ENCODE results near the gene RHOJ.

RHOJ gene

DNA sequence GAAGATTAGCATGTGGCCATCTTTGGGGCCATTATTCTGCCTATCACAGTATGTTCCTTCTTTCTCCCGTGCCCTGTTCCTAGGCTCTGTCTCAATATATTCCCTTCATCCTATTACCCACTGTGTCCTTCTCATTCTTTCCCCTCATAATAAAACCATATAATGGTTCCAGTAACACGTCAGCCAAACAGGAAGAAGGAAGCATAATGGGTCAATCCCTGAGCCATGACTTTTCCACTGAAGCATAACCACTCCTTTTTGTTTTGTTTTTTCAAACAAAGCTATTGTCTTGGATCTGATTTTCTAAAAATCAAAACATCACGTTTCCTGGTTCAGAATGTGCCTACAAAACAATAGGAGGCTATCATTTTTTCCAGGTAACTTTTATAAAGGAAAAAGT is 21.3 kb upstream of the RHOJ start:
- Histone ChIP-seq H3K9me3 (ENCODE audit: control insufficient read depth, insufficient read depth, low read length) (no peaks in the 10 kb centered on the region), H3K4me1 (ENCODE audit: control insufficient read depth, insufficient read depth, low read length) (no peaks in the 10 kb centered on the region), H3K27me3 (ENCODE audit: control insufficient read depth, insufficient read depth, low read length) (no peaks in the 10 kb centered on the region), H3K4me3 (ENCODE audit: low read depth, low read length) (no peak overlapping the region), H3K36me3 (ENCODE audit: control insufficient read depth, insufficient read depth, low read length) (no peaks in the 10 kb centered on the region), H3K9ac (ENCODE audit: low read depth, low read length) (no peak overlapping the region)

DNA sequence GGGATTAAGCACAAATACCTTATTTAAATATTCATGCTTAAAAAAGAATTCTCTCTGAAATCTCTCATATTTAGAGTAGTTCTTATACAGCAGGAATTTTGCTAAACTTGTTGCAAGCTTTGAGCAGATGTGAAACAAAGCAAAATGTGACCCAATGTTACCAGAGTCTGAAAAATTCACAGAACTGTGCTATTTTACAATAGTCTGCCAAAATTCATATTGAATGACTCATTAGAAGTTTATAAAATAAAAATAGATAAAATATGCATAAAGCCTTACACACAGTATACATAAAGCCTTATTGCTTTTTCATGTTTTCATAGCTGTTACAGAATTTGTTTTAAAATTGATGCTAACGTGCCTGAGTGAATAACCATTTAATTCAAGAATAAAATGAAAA is 17.8 kb upstream of the RHOJ start:
- H3K9me3 ChIP-seq (ENCODE audit: control insufficient read depth, insufficient read depth, low read length) = no peaks in the 10 kb centered on the region
- H3K27me3 ChIP-seq (ENCODE audit: control insufficient read depth, insufficient read depth, low read length) = no peaks in the 10 kb centered on the region
- H3K36me3 ChIP-seq (ENCODE audit: control insufficient read depth, insufficient read depth, low read length) = no peaks in the 10 kb centered on the region
- no peak overlapping the region for H3K4me3 ChIP-seq (ENCODE audit: low read depth, low read length)
- no peak overlapping the region for H3K9ac ChIP-seq (ENCODE audit: low read depth, low read length)
- H3K4me1 ChIP-seq (ENCODE audit: control insufficient read depth, insufficient read depth, low read length) = no peaks in the 10 kb centered on the region

DNA sequence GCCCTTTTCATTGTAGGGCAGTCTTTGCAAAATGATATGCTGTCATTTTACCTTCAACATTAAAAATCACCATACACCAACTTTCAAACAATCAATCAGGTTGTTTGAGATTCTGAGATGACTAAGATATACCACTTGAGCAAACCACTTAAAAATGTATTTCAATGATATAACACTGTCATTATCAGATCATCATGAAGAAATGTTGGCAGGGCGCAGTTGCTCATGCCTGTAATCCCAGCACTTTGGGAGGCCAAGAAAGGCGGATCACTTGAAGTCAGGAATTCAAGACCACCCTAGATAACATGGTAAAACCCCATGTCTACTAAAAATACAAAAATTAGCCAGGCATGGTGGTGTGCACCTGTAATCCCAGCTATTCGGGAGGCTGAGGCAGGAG is 13.0 kb upstream of the RHOJ start:
- Histone ChIP-seq H3K4me3 (ENCODE audit: low read depth, low read length) (no peak overlapping the region), H3K9ac (ENCODE audit: low read depth, low read length) (no peak overlapping the region), H3K36me3 (ENCODE audit: control insufficient read depth, insufficient read depth, low read length) (no peaks in the 10 kb centered on the region), H3K27me3 (ENCODE audit: control insufficient read depth, insufficient read depth, low read length) (no peaks in the 10 kb centered on the region), H3K9me3 (ENCODE audit: control insufficient read depth, insufficient read depth, low read length) (no peaks in the 10 kb centered on the region), H3K4me1 (ENCODE audit: control insufficient read depth, insufficient read depth, low read length) (no peaks in the 10 kb centered on the region)

DNA sequence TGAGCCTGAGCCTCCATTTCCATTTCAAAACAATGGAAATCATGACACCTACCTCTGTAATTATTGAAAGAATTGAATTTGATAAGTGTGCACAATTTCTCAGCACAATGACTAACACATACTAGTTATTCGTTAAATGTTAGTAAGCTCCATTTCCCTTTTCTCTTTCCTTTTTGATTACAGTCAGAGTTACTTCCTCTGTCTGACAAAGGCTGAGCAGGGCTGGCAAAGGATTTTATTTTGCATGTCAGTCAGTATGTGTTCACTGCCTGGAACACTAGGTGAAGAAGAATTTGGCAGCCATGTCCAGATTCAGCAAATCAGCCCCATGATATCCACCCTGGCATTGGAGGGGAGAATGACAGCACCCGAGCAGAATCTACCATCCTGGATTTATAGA is 12.2 kb upstream of the RHOJ start:
- no peaks in the 10 kb centered on the region for H3K4me1 ChIP-seq (ENCODE audit: control insufficient read depth, insufficient read depth, low read length)

DNA sequence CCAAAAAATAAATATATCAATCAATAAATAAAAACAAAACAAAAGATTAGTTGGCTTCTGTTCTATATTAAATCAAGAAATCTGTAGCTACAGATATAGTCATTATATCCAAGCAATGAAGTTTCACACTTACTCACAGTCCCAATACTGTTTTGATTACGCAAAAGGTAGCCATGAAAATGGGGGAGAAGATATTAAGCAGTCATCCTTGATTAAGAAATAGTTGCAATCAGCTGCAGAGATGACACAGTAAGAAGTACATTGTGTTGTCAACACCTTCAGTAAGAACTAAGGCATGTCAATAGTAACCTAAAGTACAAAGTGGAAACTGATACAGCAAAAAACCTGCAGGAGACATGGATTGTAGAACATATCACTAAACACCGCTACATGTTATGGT is 11.0 kb upstream of the RHOJ start:
- no peak overlapping the region for H3K9ac ChIP-seq (ENCODE audit: low read depth, low read length)
- no peaks in the 10 kb centered on the region for H3K27me3 ChIP-seq (ENCODE audit: control insufficient read depth, insufficient read depth, low read length)
- H3K36me3 ChIP-seq (ENCODE audit: control insufficient read depth, insufficient read depth, low read length) = no peaks in the 10 kb centered on the region
- no peaks in the 10 kb centered on the region for H3K4me1 ChIP-seq (ENCODE audit: control insufficient read depth, insufficient read depth, low read length)
- H3K4me3 ChIP-seq (ENCODE audit: low read depth, low read length) = no peak overlapping the region
- H3K9me3 ChIP-seq (ENCODE audit: control insufficient read depth, insufficient read depth, low read length) = no peaks in the 10 kb centered on the region

More for the DNA sequence above, 12.2 kb upstream of the RHOJ start:
- no peaks in the 10 kb centered on the region for H3K27me3 ChIP-seq (ENCODE audit: control insufficient read depth, insufficient read depth, low read length)
- no peaks in the 10 kb centered on the region for H3K9me3 ChIP-seq (ENCODE audit: control insufficient read depth, insufficient read depth, low read length)
- no peaks in the 10 kb centered on the region for H3K36me3 ChIP-seq (ENCODE audit: control insufficient read depth, insufficient read depth, low read length)
- H3K4me3 ChIP-seq (ENCODE audit: low read depth, low read length) = no peak overlapping the region
- no peak overlapping the region for H3K9ac ChIP-seq (ENCODE audit: low read depth, low read length)

DNA sequence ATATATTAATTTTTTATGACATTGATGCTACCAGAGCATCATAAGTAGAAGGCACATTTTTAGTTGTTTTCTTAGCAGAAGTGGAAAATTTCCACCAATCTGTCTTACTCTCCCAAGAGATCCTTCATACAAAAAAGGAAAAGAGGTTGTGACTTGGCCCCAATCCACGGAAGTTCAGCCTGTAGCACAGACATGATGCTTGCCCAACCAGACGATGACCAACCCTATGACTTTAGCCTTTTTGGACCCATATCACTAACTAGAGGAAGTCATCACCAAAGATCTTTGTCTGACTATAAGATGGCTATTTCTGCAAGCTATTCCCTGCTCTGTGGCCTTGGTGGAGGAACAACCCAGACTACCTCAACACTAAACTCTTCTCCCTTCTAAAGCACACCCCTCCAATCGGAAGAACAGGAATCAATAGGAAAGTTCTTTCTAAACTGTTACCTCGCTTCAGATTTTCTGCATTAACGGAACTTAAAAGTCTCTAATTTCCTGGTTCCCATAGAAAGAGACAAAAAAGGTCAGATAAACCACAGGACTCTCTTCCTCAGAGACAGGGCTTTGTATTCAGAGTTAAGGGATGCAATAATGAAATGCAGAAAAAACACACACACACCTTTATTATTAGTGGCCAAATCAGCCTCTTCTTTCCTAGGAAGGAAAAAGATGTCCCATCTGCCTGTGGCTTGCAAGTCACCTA is 4.1 kb upstream of the RHOJ start:
- no peaks in the 10 kb centered on the region for H3K36me3 ChIP-seq (ENCODE audit: control insufficient read depth, insufficient read depth, low read length)
- peaks cover 6% of the 10 kb centered on the region for H3K4me1 ChIP-seq (ENCODE audit: control insufficient read depth, insufficient read depth, low read length)
- no peak overlapping the region for H3K9ac ChIP-seq (ENCODE audit: low read depth, low read length)
- no peaks in the 10 kb centered on the region for H3K9me3 ChIP-seq (ENCODE audit: control insufficient read depth, insufficient read depth, low read length)
- no peaks in the 10 kb centered on the region for H3K27me3 ChIP-seq (ENCODE audit: control insufficient read depth, insufficient read depth, low read length)
- H3K4me3 ChIP-seq (ENCODE audit: low read depth, low read length) = no peak overlapping the region

DNA sequence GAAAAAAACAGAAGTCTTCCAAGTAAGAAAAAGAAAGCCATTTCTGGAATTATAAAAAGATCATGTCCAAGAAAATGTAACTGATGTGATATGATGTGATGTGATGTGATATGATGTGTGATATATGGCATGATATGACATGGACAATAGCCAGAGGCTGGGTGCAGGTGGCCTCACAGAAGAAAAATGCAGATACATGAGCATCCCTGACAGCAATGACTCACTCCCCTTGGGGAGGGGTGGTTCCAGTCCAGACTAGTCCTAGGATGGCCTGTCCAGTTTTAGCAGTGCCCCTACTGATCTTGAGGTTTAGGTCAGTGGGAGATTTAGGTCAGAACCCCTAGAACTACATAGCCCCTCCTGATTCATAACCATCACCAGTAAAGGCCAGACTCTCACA is 3.5 kb upstream of the RHOJ start:
- H3K27me3 ChIP-seq (ENCODE audit: control insufficient read depth, insufficient read depth, low read length) = no peaks in the 10 kb centered on the region
- H3K9ac ChIP-seq (ENCODE audit: low read depth, low read length) = no peak overlapping the region
- peaks cover 6% of the 10 kb centered on the region for H3K4me1 ChIP-seq (ENCODE audit: control insufficient read depth, insufficient read depth, low read length)
- H3K9me3 ChIP-seq (ENCODE audit: control insufficient read depth, insufficient read depth, low read length) = no peaks in the 10 kb centered on the region
- no peaks in the 10 kb centered on the region for H3K36me3 ChIP-seq (ENCODE audit: control insufficient read depth, insufficient read depth, low read length)
- H3K4me3 ChIP-seq (ENCODE audit: low read depth, low read length) = no peak overlapping the region

DNA sequence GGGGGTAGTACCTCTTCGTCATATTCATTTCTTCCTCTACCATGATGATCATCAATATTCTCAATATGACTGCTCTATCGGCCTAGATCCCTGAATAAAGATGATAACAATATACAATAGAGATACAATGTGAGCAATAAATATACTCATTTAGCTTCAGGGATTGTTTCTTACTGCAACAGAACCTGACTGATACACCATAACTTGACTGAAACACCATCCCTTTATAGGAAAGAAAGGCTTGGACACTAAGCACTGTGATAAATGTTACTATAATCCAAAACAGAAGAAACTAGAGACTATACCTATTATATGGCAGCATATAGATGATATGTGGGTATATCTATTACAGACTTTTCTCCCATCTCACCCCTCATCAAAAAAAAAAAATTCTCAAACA is 1.2 kb upstream of the RHOJ start:
- H3K4me1 ChIP-seq (ENCODE audit: control insufficient read depth, insufficient read depth, low read length) = peaks cover 6% of the 10 kb centered on the region
- H3K9ac ChIP-seq (ENCODE audit: low read depth, low read length) = no peak overlapping the region

DNA sequence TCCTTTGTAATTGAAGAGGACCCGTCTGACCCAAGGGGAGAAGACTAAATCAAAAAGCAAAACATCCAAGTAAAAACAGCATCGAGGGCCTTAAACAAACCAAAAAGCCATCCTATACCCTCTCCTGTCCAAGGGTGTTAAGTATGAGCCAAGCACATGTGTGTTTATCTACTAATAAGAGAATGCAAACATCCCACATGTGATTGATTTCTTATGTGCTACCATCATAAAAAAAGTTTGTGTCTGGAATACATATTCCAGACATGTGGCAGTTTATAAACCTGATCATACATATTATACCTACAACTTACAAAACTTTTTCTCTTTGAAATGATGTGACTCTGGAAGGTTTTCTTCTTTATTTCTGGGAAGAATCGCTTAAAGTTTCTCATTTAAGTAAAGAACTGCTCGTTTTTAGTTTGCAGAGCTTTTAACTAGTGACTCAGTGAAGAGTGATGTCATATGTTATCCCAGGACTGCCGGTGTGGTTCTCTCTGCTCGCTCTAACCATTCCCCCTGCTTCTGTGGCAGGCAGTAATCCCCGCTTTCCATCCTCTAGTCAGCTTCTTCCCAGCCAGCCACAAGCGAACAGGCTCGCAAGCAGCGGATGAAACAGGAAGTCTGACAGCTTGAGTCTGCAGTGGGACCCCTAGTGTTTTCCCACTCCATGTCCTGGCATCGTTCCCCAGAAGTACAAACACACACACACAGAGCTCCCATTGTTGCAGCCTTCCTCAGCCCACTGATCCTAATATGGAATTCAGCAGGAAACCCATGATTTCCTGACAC is 431 bp upstream of the RHOJ start:
- Histone ChIP-seq H3K9ac (ENCODE audit: low read depth, low read length) (no peak overlapping the region), H3K4me3 (ENCODE audit: low read depth, low read length) (peak overlapping the region; percentile 16), H3K9me3 (ENCODE audit: control insufficient read depth, insufficient read depth, low read length) (no peaks in the 10 kb centered on the region), H3K36me3 (ENCODE audit: control insufficient read depth, insufficient read depth, low read length) (no peaks in the 10 kb centered on the region), H3K4me1 (ENCODE audit: control insufficient read depth, insufficient read depth, low read length) (peaks cover 6% of the 10 kb centered on the region), H3K27me3 (ENCODE audit: control insufficient read depth, insufficient read depth, low read length) (no peaks in the 10 kb centered on the region)

More for the DNA sequence above, 1.2 kb upstream of the RHOJ start:
- no peaks in the 10 kb centered on the region for H3K27me3 ChIP-seq (ENCODE audit: control insufficient read depth, insufficient read depth, low read length)
- no peaks in the 10 kb centered on the region for H3K9me3 ChIP-seq (ENCODE audit: control insufficient read depth, insufficient read depth, low read length)
- H3K4me3 ChIP-seq (ENCODE audit: low read depth, low read length) = no peak overlapping the region
- H3K36me3 ChIP-seq (ENCODE audit: control insufficient read depth, insufficient read depth, low read length) = no peaks in the 10 kb centered on the region

DNA sequence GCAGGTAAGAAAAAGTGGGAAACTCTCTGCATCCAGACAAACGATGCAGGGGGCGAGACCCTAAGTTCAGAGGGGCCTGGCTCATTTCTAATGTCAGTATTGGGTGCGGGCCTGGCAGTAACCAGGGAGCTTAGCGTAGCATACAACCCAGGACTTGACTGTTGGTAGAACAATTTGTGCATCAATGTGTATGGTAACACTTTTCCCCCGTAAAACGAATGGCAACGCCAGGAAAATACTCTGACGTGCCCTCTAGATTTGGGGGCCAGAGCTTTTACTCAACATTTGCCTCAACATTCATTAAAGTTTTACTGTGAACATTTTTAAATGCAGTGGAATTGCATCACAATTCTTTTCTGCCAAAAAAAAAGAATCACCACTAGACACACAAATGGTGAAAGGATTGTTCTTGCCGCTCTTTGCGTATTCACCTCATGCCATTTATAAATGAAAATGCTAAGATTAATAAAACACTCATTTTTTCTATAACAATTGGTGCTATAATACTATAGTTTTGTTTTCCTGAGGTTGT is 867 bp downstream of the RHOJ start:
- Histone ChIP-seq H3K4me3 (ENCODE audit: low read depth, low read length) (no peak overlapping the region), H3K36me3 (ENCODE audit: control insufficient read depth, insufficient read depth, low read length) (no peaks in the 10 kb centered on the region), H3K9ac (ENCODE audit: low read depth, low read length) (no peak overlapping the region), H3K27me3 (ENCODE audit: control insufficient read depth, insufficient read depth, low read length) (no peaks in the 10 kb centered on the region), H3K4me1 (ENCODE audit: control insufficient read depth, insufficient read depth, low read length) (peaks cover 6% of the 10 kb centered on the region), H3K9me3 (ENCODE audit: control insufficient read depth, insufficient read depth, low read length) (no peaks in the 10 kb centered on the region)

DNA sequence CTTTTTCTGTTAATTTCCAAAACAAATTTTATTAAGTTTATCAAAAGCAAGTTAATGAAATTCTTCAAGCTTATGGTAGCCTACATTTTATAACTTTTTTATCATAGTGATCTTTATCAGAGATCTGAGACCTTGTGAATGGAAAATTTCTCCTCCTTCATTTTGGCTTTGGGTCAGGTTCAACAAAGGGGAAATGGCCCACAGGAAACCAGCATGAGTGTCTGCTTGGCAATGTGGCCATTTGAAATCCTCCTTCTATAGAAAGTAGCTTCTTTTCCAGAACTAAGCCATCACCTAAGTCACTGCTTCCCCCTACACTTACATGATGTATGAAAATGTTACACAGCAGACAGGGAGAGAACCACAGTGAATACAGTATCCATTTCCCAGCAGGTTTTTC is 1.6 kb downstream of the RHOJ start:
- Histone ChIP-seq H3K36me3 (ENCODE audit: control insufficient read depth, insufficient read depth, low read length) (no peaks in the 10 kb centered on the region), H3K27me3 (ENCODE audit: control insufficient read depth, insufficient read depth, low read length) (no peaks in the 10 kb centered on the region), H3K9me3 (ENCODE audit: control insufficient read depth, insufficient read depth, low read length) (no peaks in the 10 kb centered on the region), H3K9ac (ENCODE audit: low read depth, low read length) (no peak overlapping the region), H3K4me3 (ENCODE audit: low read depth, low read length) (no peak overlapping the region), H3K4me1 (ENCODE audit: control insufficient read depth, insufficient read depth, low read length) (peaks cover 6% of the 10 kb centered on the region)

DNA sequence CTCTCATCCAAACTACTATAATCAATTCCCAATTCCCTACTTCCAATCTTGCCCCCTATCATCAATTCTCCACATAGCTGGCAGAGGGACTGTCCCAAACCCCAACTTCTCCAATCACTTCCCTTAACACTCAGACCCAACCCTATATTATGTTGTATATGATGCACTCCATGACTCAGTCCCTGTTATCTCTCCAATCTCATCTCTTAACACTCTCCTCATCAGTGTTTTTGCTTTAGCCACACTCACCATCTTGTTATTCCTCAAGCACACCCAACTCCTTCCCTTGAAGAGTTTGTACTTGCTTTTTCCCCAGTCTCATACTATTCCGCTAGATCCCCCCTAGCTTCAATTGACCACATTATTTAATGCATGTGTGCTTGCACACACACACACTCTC is 4.9 kb downstream of the RHOJ start:
- Histone ChIP-seq H3K4me3 (ENCODE audit: low read depth, low read length) (no peak overlapping the region), H3K4me1 (ENCODE audit: control insufficient read depth, insufficient read depth, low read length) (peaks cover 5% of the 10 kb centered on the region), H3K36me3 (ENCODE audit: control insufficient read depth, insufficient read depth, low read length) (no peaks in the 10 kb centered on the region), H3K9me3 (ENCODE audit: control insufficient read depth, insufficient read depth, low read length) (no peaks in the 10 kb centered on the region), H3K9ac (ENCODE audit: low read depth, low read length) (no peak overlapping the region), H3K27me3 (ENCODE audit: control insufficient read depth, insufficient read depth, low read length) (no peaks in the 10 kb centered on the region)

Data from iPS-15b (cell line).